CD1c-positive myeloid dendritic cell (primary cell): ENCODE data around the gene GALNT2.
A peak's percentile ranks its signal among the peaks of the same experiment; 100 is the strongest.

Experiments
- DNase-seq: peaks from one replicate; pipeline ENCODE4 v3.0.0-alpha.2; 2016; ENCODE audit errors: extremely low spot score

The GALNT2 gene

DNA sequence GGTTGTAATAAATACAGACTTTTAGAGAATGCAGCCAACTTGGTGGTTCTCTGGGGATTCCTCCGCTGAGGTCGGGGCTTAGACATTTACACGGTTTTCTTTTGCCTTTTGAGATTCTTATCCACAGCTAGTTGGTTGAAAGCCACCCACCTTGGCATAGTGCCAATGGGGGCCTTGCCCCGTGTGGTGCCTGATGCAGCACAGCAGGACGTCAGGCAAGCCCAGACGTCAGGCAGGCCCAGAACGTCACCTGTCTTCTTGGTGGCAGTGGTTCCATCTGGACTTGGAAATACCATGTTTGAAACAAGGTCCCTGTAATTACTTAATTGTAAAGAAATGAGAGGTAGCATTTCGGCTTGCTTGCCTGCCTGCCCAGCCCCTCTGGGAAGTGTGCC is 78.5 kb downstream of the GALNT2 start:
- DNase-seq = no peak

DNA sequence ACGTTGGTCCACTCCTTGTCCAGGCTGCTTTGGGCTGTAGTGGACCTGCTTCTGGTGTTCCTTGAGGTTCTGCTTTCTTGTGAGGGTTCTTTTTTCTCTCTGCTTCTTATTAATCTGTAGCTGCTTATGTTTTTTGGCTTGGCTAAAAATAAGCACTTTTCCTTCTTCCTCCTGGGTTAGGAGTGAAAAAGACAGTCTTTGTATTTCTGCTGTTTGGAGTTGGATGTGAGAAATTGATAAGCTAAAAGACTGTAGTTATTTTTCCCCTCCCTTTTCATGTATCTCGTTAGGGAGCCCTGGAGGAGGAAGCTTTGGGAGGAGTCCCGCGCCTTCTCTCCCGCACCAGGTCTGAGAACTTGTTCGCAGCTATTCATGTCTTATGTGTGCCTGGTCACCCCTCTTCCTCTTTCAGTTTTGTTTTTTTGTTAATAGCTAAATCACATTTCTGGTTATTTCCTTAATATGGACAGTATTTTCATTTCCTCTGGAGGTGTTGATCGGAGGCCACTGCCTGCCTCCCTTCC is 79.0 kb downstream of the GALNT2 start:
- peak; percentile 65 for DNase-seq

DNA sequence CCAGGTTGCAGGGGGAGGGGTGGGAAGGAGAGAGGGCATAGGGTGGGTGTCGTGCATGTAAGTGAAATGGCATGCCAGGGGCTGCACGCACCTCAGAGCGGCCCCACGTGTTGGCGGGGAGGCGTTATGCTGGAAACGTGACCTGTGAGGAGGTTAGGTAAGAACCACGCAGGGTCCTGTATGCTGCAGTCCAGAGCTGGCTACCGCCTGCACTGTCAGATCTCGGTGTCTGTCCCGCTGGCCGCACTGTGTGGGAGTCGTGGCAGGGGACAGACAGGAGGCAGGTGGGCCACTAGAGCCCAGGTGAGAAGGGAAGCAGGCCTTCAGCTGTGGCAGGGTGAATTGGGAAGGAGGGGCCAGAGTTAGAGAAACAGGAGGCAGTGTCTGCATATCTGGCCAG is 79.7 kb downstream of the GALNT2 start:
- DNase-seq = no peak

DNA sequence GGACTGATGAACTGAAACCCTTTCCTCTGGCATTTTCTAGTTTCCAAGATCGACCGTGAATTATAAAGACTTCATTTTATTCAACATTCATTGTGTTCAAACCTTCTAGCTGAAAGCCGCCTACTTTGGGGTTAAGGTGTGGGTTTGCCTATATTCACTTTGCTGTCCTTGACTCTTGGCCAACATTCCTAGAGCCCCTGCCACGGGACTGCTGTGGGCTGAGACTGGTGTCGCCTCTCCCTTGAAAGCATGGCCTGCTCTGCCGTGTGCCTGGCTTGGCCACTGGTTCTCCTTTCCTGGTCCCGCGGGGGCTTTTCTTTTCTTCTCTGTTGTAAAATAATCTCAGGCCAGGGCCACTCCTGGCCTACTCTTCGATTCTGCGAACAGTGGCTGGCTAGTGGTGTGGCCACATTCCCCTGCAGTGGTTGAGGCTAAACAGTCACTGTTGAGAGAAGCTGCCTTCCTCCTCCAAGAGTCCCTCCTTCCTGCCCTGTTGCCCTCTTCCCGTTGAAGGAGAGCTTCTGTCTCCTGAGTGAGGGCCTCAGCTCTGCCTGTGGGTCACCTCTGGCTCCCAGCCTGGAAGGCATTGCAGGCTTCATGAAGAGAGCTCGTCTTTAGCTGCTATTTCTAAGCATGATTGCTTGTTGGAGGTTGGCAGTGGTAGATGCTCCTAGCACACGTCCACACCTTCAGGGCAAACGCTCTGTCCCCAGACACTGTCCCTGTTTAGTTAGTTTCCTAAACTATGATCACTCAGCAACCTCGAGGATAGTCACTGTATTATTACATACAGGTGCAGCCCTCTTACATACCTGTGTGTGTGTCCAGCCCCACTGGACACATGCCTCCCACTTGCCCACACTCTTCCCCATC is 80.5 kb downstream of the GALNT2 start:
- no peak for DNase-seq

DNA sequence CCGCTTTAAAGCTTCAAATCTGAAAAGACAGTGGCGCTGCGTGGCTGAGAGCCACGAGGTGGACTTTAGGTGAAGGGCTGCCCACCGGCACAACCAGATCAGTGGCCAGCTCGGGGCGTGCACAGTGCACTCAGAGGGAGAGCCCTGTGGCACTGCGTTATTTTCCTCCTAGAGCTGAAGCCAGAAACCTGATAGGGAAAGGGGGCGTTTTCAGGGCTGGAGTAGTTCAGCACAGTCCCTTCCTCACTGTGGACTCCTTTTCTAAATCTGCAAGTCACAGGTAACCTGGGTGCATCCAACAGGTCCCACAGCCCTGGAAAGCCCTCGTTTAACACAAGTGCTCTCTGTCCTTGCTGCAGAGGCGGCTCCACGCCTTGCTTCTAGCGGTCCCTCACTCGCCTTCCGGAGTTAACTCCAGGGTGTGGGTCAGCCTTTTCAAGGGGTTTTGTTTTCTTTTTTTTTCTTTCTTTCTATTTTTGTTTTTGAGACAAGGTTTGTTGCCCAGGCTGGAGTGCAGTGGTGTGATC is 81.2 kb downstream of the GALNT2 start:
- no peak for DNase-seq

DNA sequence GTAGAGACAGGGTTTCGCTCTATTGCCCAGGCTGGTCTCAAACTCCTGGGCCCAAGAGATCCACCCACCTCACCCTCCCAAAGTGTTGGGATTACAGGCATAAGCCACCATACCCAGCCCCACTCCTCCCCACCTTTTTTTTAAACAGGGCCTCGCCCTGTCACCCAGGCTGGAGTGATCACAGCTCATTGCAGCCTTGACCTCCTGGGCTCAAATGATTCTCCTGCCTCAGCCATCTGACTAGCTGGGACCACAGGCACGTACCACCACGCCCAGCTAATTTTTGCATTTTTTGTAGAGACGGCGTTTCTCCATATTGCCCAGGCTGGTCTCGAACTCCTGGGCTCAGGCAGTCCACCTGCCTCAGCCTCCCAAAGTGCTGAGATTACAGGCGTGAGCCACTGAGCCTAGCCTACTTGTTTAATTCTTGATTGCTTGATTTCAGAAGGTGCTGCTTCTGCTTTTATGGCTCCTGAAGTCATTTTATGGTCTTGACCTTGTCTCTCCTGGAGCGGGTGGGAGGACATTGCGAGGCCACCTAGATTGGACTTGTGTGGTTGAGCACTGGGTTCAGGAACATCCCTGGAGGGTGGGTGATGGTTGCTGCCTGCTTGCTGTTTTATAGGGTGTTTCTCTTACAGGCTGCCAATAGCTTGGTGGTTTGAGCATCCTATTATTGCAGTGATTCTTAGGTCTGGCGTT is 81.9 kb downstream of the GALNT2 start:
- no peak for DNase-seq

DNA sequence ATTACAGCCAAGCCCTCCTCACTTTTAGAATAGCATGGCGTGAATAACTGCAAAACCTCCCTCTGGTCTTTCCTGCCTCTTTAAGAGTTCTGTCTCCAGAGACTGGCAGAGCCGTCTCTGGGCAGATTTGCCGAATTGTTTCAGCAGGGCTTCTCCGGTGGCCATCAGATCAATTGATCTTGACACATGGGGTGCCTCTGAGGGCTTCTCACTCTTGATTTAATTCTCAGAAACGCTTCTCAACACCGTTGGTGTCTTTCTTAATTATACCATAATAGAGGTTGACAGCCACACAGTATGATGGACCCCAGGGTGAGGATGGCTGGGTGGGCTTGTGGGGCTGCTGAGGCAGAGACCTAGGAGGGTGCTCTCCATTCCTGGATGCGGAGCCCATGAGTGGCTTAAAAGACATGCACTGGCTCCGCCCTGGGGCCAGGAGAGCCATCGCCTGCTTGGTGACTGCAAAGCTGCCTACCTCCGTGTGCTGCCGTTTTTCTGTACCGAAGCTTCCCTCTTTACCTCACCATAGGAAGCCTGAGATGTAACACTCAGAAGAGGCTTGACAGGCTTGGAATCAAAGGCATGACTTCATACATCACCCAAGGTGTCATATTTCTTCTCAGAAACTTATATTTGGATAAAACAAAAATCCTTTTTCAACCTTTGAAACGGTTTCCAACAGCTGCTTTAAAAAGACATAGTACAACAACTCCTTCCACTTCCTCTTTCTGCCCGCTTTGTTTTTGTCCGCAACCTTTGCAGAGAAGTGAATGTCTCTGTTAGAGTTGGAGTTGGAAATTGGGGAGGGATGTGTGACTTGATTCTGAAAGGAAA is 82.9 kb downstream of the GALNT2 start:
- DNase-seq = peak; percentile 55

DNA sequence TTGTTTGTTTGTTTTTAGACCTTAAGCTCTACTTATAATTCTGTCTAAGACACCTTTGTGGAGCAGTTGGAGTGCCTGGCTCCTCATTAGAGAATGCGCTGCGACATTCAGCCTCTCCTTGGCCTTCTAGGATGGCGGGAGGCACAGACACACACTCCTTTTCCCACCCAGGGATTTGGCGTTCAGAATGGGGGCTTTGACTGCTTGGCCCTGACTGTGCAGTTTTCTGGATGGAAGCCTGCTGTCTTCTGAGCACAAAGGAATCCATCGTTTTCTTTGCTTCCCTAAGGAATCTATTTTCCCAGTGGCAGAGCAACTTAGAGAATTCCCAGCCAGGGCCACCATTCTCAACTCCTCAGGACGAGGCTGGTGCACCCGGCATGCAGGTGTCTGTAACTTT is 83.6 kb downstream of the GALNT2 start:
- no peak for DNase-seq

DNA sequence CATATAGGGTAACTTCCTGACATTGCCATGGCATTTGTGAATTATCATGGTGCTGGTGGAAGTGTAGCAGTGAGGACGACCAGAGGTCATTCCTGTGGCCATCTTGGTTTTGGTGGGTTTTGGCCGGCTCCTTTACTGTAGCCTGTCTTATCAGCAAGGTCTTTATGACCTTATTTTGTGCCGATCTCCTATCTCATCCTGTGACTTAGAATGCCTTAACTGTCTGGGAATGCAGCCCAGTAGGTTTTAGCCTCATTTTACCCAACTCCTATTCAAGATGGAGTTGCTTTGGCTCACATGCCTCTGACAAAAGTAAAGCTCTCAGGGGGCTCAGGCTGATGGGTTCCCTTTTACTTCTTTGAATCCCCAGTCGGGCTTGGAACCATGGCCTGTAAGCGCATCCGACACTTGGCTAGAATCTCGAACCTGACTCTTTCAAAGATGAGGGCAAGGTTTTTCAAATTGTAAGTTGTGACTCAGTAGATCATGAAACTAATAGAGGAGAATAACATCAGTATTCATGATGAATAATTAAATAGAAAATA is 85.0 kb downstream of the GALNT2 start:
- no peak for DNase-seq

DNA sequence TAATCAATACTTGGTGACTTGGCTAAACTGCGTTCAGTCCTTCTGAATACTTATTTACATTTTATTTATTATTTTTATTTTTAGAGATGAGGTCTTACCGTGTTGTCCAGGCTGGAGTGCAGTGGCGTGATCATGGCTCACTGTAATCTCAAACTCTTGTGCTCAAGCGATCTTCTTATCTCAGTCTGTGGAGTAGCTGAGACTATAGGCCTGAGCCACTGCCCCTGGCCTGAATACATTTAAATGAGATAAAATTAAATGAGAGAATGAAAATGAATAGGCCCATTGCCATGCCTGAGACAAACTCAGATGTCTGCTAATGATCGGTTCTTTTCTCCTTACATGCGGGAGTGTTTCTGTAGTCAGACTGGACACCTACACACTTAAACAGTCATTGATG is 86.0 kb downstream of the GALNT2 start:
- no peak for DNase-seq

DNA sequence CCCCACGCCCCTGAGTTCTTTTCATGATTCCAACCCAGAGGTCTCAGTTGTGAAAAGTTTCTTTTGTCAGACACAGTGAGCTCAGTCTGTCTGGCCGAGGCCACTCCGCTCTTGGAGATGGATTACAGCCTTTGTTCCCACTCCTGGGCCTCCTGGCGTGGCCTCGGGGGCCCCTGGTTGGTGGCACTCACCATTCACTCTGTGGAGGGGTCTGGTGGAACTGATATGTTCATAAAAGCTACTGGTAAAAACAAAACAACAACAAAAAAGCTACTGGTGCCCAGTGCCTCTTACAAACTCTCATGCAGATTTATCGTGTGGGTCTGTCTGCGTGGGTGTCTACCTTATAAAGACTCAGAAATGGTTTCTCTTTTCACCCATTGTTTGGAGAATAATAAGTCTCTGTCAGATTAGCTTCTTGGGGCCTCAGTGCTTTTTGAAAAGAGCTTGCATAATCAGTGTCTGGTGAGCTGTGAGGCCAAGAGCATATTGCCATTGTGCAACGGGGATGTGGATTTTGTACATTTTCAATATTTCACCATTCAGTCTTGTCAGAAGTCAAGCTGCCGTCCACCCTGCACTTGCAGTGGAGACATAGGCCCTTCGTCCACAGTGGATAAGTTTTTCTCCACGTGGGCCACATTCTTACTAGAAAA is 86.7 kb downstream of the GALNT2 start:
- DNase-seq = peak; percentile 59

DNA sequence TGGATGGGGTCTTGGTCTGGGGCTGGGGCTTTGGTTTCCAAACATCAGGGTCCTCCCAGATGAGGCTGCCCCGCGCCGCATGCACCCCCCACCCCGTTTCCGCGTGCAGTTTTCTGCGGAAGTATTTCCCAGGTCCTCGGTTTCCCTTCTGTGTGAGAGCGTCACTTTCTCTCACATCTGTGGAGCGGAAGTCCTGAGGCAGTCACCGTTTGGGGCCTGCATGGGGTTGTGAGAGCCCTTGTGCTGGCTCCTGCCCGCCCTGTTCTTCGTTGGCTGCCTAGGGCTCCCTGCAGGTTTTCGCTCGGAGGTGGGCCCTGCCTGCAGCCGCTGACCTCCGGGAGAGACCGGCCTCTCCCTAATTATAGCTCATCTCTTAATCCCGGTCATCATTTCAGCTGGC is 88.0 kb downstream of the GALNT2 start:
- no peak for DNase-seq

DNA sequence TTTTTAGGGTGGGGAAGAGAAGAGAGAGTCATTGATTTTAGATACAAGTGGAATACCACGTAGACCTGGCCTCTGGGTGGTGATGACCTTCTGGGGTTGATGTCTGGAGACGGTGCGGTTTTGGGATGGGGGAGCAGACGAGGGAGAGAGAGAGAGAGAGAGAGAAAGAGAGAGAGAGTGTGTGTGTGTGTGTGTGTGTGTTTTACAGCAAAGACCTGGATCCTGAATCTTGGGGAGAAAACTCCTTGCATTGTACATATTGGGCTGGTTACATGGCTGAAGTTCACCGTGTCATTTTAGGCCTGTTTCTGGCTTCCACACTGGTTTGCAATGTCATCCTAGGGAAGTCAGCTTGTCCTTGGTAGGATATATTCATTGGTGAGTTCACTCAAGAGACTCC is 89.0 kb downstream of the GALNT2 start:
- DNase-seq = no peak

DNA sequence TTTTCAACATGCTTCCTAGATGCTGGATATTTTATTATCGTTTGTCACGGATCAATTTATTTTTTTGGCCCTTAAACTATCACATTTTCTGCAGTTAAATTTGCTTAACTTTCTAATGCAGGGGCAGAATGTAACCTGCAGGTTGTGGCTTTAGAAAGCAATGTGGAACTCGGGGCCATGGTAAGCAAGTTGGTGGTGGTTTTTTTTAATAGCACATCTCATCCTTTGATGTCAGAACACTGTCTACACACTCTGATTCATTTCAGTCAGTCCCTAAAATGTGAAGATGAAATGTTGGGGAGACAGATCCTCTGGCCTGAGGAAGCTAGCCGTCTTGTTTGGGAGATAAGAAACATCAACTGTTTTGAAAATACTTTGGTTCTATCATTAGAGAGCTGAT is 89.5 kb downstream of the GALNT2 start:
- no peak for DNase-seq

DNA sequence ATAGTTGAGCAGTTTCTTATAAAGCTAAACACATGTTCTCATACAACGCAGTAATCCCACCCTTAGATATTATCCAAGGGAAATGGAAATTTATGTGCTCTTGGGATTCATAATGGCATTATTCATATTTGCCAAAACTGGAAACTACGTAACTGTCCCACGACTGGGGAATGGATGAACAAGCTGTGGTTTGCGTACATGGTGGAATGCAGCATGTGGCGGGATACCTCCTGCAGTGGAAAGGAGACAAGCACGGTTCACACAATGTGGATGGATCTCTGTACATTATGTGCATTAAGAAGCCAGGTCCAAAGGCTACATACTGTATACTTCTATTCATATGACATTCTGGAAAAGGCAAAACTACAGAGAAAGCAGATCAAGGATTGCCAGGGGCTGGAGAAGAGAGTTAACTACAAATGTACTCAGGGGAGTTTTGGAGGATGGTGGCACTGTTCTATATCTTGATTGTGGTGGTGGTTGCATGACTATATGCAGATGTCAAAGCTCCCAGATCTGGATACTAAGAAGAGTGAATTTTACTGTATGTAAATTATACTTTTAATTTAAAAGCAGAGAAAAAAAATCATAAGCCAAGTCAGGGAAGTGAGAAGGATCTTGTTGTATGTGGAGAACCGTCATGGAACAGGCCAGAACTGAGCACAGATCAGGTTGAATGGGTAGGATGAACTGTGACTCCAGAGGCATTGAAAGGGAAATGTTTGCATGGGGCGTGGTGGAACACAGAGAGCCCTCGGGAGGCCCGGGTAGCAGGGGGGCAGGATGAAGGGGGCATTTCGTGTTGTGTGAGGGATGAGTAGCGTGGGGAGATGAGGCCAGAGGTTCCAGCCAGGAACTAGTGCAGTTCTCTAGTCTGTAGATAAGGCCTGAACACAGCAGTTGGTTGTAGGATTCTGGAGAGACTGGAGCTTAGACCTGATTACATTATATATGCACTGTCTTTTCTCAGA is 90.7 kb downstream of the GALNT2 start:
- DNase-seq = no peak

DNA sequence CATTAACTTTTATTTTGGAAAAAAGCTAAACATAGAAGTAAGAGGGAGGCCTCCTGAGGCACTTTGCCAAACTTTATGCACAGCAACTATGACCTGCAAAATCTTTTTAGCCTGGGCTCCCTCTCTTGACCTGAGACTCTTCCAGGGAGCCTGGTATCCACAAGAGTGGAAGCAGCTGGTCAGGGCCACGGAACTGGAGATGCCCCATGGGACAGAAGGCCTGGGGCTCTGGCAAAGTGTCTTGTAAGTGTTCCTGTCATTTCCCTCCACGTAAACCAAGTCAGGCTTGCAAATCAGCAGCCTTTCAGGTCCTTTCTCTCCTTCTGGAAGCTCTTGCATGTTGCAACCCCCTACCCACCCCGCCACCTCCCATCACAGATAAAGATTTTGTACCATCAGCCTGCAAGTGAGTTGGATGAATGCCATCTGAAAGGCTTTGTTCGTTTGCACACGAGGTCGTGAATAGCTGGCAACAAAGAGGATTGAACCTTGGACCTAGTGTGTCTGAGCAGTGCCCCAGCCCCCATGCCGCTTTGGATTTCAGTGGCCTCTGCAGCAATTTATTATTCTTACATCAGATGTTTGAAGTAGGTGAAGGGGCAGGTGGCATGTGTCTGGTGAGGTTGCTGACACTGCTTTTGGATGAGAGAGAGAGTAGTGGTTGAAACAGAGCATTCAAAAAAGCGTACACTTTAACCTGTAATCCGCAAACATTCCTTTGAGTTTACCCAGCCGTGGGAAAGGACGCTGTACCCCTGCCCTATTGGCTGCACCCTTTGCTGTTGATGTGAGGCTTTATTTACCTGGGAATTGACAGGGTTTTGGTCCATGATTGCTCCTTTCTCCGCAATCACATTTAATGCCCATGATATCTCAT is 91.6 kb downstream of the GALNT2 start:
- no peak for DNase-seq

DNA sequence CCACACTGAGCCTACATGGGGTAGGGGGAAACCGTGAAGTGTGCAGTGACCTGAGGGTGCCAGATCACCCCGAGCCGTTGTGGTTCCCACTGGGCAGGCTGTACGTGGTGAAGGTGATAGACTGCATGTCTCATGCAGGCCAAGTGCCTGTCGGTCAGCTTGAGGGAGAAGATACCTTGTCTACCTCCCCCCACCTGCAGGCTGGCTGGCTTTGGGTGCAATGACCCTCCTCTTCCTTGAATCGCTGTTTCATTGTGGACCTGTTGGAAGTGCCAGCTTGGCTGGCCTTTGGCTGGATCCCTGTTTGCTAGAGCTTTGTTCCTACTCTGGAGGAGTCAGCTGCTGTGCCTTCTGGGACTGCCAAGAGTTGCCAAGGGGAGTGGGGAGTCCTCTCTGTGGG is 92.5 kb downstream of the GALNT2 start:
- no peak for DNase-seq

DNA sequence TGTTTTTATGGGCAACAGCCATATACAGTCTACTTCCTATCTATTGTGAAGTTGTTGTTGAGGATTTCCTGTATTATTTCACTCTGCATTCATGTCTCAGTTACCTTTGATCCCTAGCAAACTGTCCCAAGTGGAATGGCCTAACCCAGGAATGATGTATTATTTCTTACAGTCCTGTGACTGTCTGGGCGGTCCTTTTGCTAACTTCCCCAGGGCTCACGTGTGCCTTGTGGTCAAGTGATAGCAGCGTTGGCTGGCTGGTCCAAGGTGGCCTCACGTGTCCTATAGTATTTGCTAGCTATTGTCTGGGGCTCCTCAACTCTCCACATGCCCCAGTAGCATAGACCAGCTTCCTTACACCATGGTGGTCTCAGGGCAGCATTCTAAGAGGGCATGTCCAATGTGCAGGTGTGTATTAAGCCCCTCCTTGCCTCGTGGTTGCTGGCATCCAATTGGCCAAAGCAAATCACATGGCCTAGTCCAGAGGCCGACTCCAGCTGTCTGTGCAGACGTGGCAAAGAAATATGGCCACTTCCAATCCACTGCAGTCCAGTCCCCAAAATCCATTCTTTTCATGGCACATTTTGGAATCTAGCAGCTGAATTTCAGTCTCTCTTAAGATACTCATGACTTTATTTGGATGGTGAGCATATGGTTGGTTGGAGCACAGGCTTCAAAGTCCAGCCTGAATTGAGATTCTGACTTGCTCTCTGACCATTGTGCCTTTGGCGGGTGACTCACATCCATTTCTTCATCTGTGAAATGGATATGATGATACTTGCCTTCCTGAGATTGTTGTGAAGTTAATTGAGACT is 94.1 kb downstream of the GALNT2 start:
- peak; percentile 25 for DNase-seq
